ENCODE measurements around the gene CROCC2. TPM values are rescaled to one million over a fixed set of nuclear protein-coding genes. Genes with fewer than 3 reads are reported as not detected.

CROCC2 gene
- total and polyA plus RNA-seq, 9 donors = 0.04 to 0.50 (median 0.21) TPM; not detected in 1

- no peak overlapping the region for H3K4me3 ChIP-seq (ENCODE audit: low read length)
- H3K9me3 ChIP-seq (replicated peaks; ENCODE audit: control insufficient read depth, low read depth, low read length) = no peaks in the 10 kb centered on the region
- no peak for DNase-seq
- H3K27ac ChIP-seq (ENCODE audit: low read length) = no peak overlapping the region
- H3K4me1 ChIP-seq (ENCODE audit: control insufficient read depth, insufficient read depth, low read length) = peaks cover 11% of the 10 kb centered on the region
- peaks cover 28% of the 10 kb centered on the region for H3K27me3 ChIP-seq (ENCODE audit: control insufficient read depth, insufficient read depth, low read length)
- WGBS (ENCODE audit: insufficient coverage) = 48% methylated on average over 18 of the region's 18 CpGs
- no peaks in the 10 kb centered on the region for H3K36me3 ChIP-seq (ENCODE audit: control insufficient read depth, insufficient read depth, low read length)
Observed at GRCh38 chr2:241036964-241037421, 130.9 kb downstream of the CROCC2 start.

GRCh38 chr2:241037498-241037897, 131.4 kb downstream of the CROCC2 start:
- H3K27me3 ChIP-seq (ENCODE audit: control insufficient read depth, insufficient read depth, low read length) = peaks cover 28% of the 10 kb centered on the region
- H3K9me3 ChIP-seq (replicated peaks; ENCODE audit: control insufficient read depth, low read depth, low read length) = no peaks in the 10 kb centered on the region
- WGBS (ENCODE audit: insufficient coverage) = 82% methylated on average over 8 of the region's 9 CpGs
- no peak for DNase-seq
- H3K36me3 ChIP-seq (ENCODE audit: control insufficient read depth, insufficient read depth, low read length) = no peaks in the 10 kb centered on the region
- no peak overlapping the region for H3K4me3 ChIP-seq (ENCODE audit: low read length)
- H3K27ac ChIP-seq (ENCODE audit: low read length) = no peak overlapping the region
- peaks cover 11% of the 10 kb centered on the region for H3K4me1 ChIP-seq (ENCODE audit: control insufficient read depth, insufficient read depth, low read length)

DNA sequence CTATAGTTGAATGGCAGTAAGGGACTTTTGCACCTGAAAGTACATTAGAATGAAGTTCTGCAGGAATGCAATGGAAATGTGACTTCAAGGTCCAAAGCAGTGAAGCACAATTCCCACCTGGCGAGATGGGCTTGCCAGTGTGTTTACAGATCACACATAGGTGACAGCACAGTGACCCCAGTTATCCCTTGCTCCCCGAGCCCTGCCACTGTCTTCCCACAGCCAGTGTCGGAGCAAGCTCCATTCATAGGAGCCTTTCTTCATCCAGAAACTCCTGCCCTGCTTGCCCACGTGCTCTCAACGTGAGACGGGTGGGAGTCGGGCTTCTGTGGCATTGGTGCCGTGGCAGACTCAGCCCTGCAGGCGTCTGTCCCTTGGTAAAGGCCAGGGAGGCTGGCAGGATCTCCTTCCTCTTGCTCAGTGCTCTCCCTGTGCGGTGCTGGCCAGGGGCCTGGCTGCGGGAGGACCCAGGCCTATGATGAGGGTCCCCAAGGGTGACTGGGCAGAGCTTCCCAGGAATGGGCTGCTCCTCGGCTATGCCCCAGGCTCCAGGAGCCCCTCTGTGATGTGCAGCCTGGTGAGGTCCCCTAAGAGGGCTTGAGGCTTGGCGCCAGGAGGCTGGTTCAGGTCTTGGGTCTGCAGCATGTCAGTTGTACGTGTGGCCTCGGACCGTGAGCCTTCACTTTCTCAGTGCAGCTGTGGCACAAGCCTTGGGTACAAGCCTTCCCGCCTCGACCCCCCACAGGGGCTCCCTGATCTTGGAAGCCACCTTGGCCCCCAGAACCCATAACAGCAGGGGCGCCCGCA, 132.4 kb downstream of the CROCC2 start:
- Histone ChIP-seq H3K36me3 (ENCODE audit: control insufficient read depth, insufficient read depth, low read length) (no peaks in the 10 kb centered on the region), H3K9me3 (replicated peaks; ENCODE audit: control insufficient read depth, low read depth, low read length) (no peaks in the 10 kb centered on the region), H3K27ac (ENCODE audit: low read length) (no peak overlapping the region), H3K27me3 (ENCODE audit: control insufficient read depth, insufficient read depth, low read length) (peaks cover 28% of the 10 kb centered on the region), H3K4me3 (ENCODE audit: low read length) (no peak overlapping the region), H3K4me1 (ENCODE audit: control insufficient read depth, insufficient read depth, low read length) (peaks cover 11% of the 10 kb centered on the region)
- 81% methylated on average over 18 of the region's 20 CpGs for WGBS (ENCODE audit: insufficient coverage)
- DNase-seq = no peak

- no peak for DNase-seq
- WGBS (ENCODE audit: insufficient coverage) = 92% methylated on average over 3 of the region's 4 CpGs
- no peak overlapping the region for H3K4me3 ChIP-seq (ENCODE audit: low read length)
- H3K27ac ChIP-seq (ENCODE audit: low read length) = no peak overlapping the region
- peaks cover 11% of the 10 kb centered on the region for H3K4me1 ChIP-seq (ENCODE audit: control insufficient read depth, insufficient read depth, low read length)
- peaks cover under 1% of the 10 kb centered on the region for H3K9me3 ChIP-seq (replicated peaks; ENCODE audit: control insufficient read depth, low read depth, low read length)
- no peaks in the 10 kb centered on the region for H3K36me3 ChIP-seq (ENCODE audit: control insufficient read depth, insufficient read depth, low read length)
- H3K27me3 ChIP-seq (ENCODE audit: control insufficient read depth, insufficient read depth, low read length) = peaks cover 26% of the 10 kb centered on the region
Observed at GRCh38 chr2:241039416-241039815, 133.3 kb downstream of the CROCC2 start.

DNA sequence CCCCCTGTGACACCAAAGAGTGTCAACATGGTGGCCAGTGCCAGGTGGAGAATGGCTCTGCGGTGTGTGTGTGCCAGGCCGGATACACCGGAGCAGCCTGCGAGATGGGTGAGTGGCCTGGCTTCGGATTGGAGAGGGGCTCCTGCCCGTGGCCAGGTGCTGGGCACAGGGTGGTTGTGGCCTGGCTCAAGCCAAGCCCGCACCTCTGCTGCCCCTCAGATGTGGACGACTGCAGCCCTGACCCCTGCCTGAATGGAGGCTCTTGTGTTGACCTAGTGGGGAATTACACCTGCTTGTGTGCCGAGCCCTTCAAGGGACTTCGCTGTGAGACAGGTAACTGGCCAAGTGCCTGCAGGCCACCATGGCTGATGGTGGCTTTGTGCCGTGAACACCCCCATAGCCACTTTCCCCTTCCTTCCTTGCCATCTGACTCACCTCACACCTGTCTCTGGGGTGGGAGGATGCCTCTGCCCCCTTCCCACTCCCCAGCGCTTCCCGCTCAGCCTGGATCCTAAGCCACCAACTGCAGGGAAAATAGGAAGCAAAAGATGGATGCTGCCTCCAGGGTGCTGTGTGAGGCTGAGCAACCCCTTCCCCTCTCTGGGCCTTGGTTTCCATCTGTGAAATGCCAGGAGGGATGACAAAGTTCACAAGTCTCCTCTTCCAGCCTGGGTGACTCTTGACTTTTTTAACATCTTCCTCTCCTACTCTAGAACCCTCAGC, 134.1 kb downstream of the CROCC2 start:
- DNase-seq = no peak
- Histone ChIP-seq H3K27me3 (ENCODE audit: control insufficient read depth, insufficient read depth, low read length) (peaks cover 22% of the 10 kb centered on the region), H3K9me3 (replicated peaks; ENCODE audit: control insufficient read depth, low read depth, low read length) (peaks cover 2% of the 10 kb centered on the region), H3K4me3 (ENCODE audit: low read length) (no peak overlapping the region), H3K36me3 (ENCODE audit: control insufficient read depth, insufficient read depth, low read length) (no peaks in the 10 kb centered on the region), H3K27ac (ENCODE audit: low read length) (no peak overlapping the region), H3K4me1 (ENCODE audit: control insufficient read depth, insufficient read depth, low read length) (peaks cover 11% of the 10 kb centered on the region)
- WGBS (ENCODE audit: insufficient coverage) = 93% methylated on average over 8 of the region's 13 CpGs

GRCh38 chr2:241041589-241042158, 135.5 kb downstream of the CROCC2 start:
- Histone ChIP-seq H3K27ac (ENCODE audit: low read length) (no peak overlapping the region), H3K27me3 (ENCODE audit: control insufficient read depth, insufficient read depth, low read length) (peaks cover 12% of the 10 kb centered on the region), H3K4me3 (ENCODE audit: low read length) (no peak overlapping the region), H3K9me3 (replicated peaks; ENCODE audit: control insufficient read depth, low read depth, low read length) (peaks cover 4% of the 10 kb centered on the region), H3K4me1 (ENCODE audit: control insufficient read depth, insufficient read depth, low read length) (peaks cover 4% of the 10 kb centered on the region), H3K36me3 (ENCODE audit: control insufficient read depth, insufficient read depth, low read length) (no peaks in the 10 kb centered on the region)
- WGBS (ENCODE audit: insufficient coverage) = 62% methylated on average over 3 of the region's 5 CpGs
- DNase-seq = no peak

Other genes starting within 250 kb of the CROCC2 start
- not detected for gene AQP12B, start 223.5 kb upstream of the CROCC2 start, total RNA-seq
- gene AQP12B, start 223.5 kb upstream of the CROCC2 start, polyA plus RNA-seq (ENCODE audit: insufficient read depth in 1 of 8, insufficient read length in 8 of 8, low replicate concordance in 1 of 8) = 1 to 10 TPM in 4 of 8 donors, under 1 TPM in 4; 0.24 to 1.7 (median 1.0) TPM
- not detected for gene AQP12A, start 214.5 kb upstream of the CROCC2 start, total RNA-seq
- 1 to 10 TPM in 2 of 8 donors, under 1 TPM in 5, not detected in 1; 0.27 to 1.4 (median 0.86) TPM for gene AQP12A, start 214.5 kb upstream of the CROCC2 start, polyA plus RNA-seq (ENCODE audit: insufficient read depth in 1 of 8, insufficient read length in 8 of 8, low replicate concordance in 1 of 8)
- gene KIF1A, start 86.1 kb upstream of the CROCC2 start, total RNA-seq = 7.3 TPM
- 1 to 10 TPM; 2.2 to 8.6 (median 4.6) TPM for gene KIF1A, start 86.1 kb upstream of the CROCC2 start, polyA plus RNA-seq (ENCODE audit: insufficient read depth in 1 of 8, insufficient read length in 8 of 8, low replicate concordance in 1 of 8)
- gene AGXT, start 37.5 kb upstream of the CROCC2 start, total RNA-seq = 0.13 TPM
- gene AGXT, start 37.5 kb upstream of the CROCC2 start, polyA plus RNA-seq (ENCODE audit: insufficient read depth in 1 of 8, insufficient read length in 8 of 8, low replicate concordance in 1 of 8) = under 1 TPM in 2 of 8 donors, not detected in 6; 0.19 to 0.30 TPM
- not detected for gene MAB21L4, start 10.2 kb upstream of the CROCC2 start, total RNA-seq
- 1 to 10 TPM in 1 of 8 donors, under 1 TPM in 4, not detected in 3; 0.06 to 2.4 (median 0.36) TPM for gene MAB21L4, start 10.2 kb upstream of the CROCC2 start, polyA plus RNA-seq (ENCODE audit: insufficient read depth in 1 of 8, insufficient read length in 8 of 8, low replicate concordance in 1 of 8)
- 2.8 TPM for gene SNED1, start 92.3 kb downstream of the CROCC2 start, total RNA-seq
- gene SNED1, start 92.3 kb downstream of the CROCC2 start, polyA plus RNA-seq (ENCODE audit: insufficient read depth in 1 of 8, insufficient read length in 8 of 8, low replicate concordance in 1 of 8) = 1 to 10 TPM; 1.3 to 4.6 (median 2.5) TPM
- 28.6 TPM for gene MTERF4, start 196.0 kb downstream of the CROCC2 start, total RNA-seq
- gene MTERF4, start 196.0 kb downstream of the CROCC2 start, polyA plus RNA-seq (ENCODE audit: insufficient read depth in 1 of 8, insufficient read length in 8 of 8, low replicate concordance in 1 of 8) = 10 to 100 TPM; 27.6 to 42.0 (median 32.9) TPM
- 2.2 TPM for gene PASK, start 243.1 kb downstream of the CROCC2 start, total RNA-seq
- 1 to 10 TPM; 5.1 to 8.6 (median 6.9) TPM for gene PASK, start 243.1 kb downstream of the CROCC2 start, polyA plus RNA-seq (ENCODE audit: insufficient read depth in 1 of 8, insufficient read length in 8 of 8, low replicate concordance in 1 of 8)
- gene PPP1R7, start 244.1 kb downstream of the CROCC2 start, total RNA-seq = 46.8 TPM
- gene PPP1R7, start 244.1 kb downstream of the CROCC2 start, polyA plus RNA-seq (ENCODE audit: insufficient read depth in 1 of 8, insufficient read length in 8 of 8, low replicate concordance in 1 of 8) = 10 to 100 TPM; 74.4 to 92.0 (median 80.1) TPM

All from muscle of leg (tissue), 11 donors.